ENCODE measurements around the gene AP5B1. TPM values are rescaled to one million over a fixed set of nuclear protein-coding genes. Genes with fewer than 3 reads are reported as not detected.

The AP5B1 gene
- total RNA-seq, 1 experiment from 2014 or later, result 9.4 TPM

GRCh38 chr11:65794570-65795510 lies 14.1 kb upstream of the AP5B1 start:
- Histone ChIP-seq H3K9me3 (ENCODE audit: control insufficient read depth, low read depth, low read length) (no peaks in the 10 kb centered on the region), H3K18ac (ENCODE audit: insufficient read length, low read depth, low read length) (no peak overlapping the region), H3K9ac (ENCODE audit: extremely low read depth, insufficient read length, low read length) (no peak overlapping the region), H2BK12ac (ENCODE audit: insufficient read length, low read depth, low read length) (no peak overlapping the region), H2BK15ac (ENCODE audit: low read depth, low read length) (no peak overlapping the region), H2BK5ac (ENCODE audit: insufficient read length, low read length) (no peak overlapping the region), H3K4me1 (ENCODE audit: insufficient read depth, low read length) (no peaks in the 10 kb centered on the region), H2AK5ac (ENCODE audit: insufficient read length, low read length) (no peak overlapping the region), H3K27me3 (ENCODE audit: insufficient read depth, low read length) (no peaks in the 10 kb centered on the region), H3K4ac (ENCODE audit: low read depth, low read length) (no peak overlapping the region), H4K8ac (replicated peaks; ENCODE audit: insufficient read length, low read depth, low read length) (no peak overlapping the region), H3K56ac (ENCODE audit: insufficient read length, low read depth, low read length) (no peak overlapping the region), H2BK20ac (ENCODE audit: low read depth, low read length, poor library complexity, severe bottlenecking) (no peak overlapping the region), H3K23ac (ENCODE audit: insufficient read length, low read depth, low read length) (no peak overlapping the region), H3K27ac (ENCODE audit: insufficient read length, low read depth, low read length) (no peak overlapping the region), H3K79me1 (ENCODE audit: insufficient read depth, low read depth, low read length, poor library complexity, severe bottlenecking) (no peaks in the 10 kb centered on the region), H3T11ph (ENCODE audit: low read length) (no peak overlapping the region), H4K91ac (ENCODE audit: insufficient read length, low read depth, low read length) (no peak overlapping the region), H3K4me2 (ENCODE audit: insufficient read depth, insufficient read length, low read length) (no peak overlapping the region), H3K23me2 (ENCODE audit: insufficient read length, low read depth, low read length, poor library complexity, severe bottlenecking) (no peaks in the 10 kb centered on the region), H2BK120ac (ENCODE audit: low read depth, low read length, poor library complexity, severe bottlenecking) (no peak overlapping the region), H3K14ac (ENCODE audit: insufficient read depth, low read length) (no peak overlapping the region; the same call in 1 of the 2 replicates), H2AFZ (ENCODE audit: low read length) (no peak overlapping the region), H3K79me2 (ENCODE audit: insufficient read depth, low read length) (no peaks in the 10 kb centered on the region), H4K5ac (ENCODE audit: insufficient read length, low read depth, low read length) (no peak overlapping the region), H4K20me1 (ENCODE audit: control insufficient read depth, insufficient read depth, insufficient read length) (no peaks in the 10 kb centered on the region)
- Mint-ChIP-seq H3K9me3 (no peaks in the 10 kb centered on the region; a peak in 1 of 5 replicates), H3K4me1 (peaks cover 34 to 43% of the 10 kb centered on the region in 2 experiments), H3K27ac (no peak overlapping the region; a peak in 1 of 7 replicates), H3K36me3 (ENCODE audit: insufficient read depth in 1 of 3, low read depth in 3 of 3) (peaks cover 0 to 6% (median 0%) of the 10 kb centered on the region in 3 experiments; a peak in 1 of 7 replicates), H3K4me3 (no peak overlapping the region), H3K27me3 (ENCODE audit: low read depth) (peaks cover 4% of the 10 kb centered on the region)
- no peak for DNase-seq
- whole genome bisulfite sequencing (ENCODE audit: extremely low coverage, insufficient read length, low lambda C conversion rate), result no CpG with 5 or more reads among the region's 42 CpGs
- TF ChIP-seq CTCF (conservative IDR thresholded peaks at IDR 0.05), result no peak
